EL (cell line): Measurements from ENCODE around the gene ESM1.

Experiments used
- DNase-seq: peaks from one replicate; pipeline ENCODE4 v3.0.0-alpha.2; 2016

Gene ESM1

DNA sequence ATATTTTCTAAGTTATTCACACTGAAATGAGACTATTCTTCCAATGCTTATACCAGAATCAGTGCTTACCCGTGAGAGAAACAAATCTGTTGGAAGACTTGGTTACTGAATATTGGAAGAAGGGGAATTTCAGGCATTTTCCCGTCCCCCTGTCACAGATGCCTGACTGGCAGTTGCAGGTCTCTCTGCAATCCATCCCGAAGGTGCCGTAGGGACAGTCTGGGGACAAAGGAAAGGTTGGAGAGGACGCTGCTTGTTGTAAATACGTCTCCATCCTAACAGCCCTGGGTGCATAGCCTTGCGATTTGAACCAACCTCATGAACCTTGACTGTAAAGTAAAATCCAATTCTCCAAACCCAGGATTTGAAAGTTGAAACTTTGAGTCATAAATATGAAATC lies 3.5 kb downstream of the ESM1 start:
- DNase-seq = no peak

DNA sequence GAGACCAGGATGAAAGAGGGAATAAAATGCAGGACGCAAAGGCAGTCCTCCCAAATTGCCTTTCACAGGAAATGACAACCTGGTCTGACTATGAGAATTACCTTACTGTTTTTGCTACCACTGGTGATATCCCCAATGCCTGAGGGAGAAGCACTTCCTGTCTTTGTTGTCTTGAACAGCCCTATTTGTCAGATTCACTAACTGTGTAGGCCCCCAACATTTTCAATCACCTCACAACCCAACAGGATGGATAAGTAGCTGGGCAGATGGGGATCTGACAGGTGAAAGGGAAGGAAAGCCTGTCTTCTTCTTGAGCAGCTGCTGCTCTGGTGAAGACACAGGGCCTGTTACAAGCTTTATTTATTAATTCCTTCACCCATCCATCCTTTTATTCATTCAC lies 9.7 kb downstream of the ESM1 start:
- no peak for DNase-seq

DNA sequence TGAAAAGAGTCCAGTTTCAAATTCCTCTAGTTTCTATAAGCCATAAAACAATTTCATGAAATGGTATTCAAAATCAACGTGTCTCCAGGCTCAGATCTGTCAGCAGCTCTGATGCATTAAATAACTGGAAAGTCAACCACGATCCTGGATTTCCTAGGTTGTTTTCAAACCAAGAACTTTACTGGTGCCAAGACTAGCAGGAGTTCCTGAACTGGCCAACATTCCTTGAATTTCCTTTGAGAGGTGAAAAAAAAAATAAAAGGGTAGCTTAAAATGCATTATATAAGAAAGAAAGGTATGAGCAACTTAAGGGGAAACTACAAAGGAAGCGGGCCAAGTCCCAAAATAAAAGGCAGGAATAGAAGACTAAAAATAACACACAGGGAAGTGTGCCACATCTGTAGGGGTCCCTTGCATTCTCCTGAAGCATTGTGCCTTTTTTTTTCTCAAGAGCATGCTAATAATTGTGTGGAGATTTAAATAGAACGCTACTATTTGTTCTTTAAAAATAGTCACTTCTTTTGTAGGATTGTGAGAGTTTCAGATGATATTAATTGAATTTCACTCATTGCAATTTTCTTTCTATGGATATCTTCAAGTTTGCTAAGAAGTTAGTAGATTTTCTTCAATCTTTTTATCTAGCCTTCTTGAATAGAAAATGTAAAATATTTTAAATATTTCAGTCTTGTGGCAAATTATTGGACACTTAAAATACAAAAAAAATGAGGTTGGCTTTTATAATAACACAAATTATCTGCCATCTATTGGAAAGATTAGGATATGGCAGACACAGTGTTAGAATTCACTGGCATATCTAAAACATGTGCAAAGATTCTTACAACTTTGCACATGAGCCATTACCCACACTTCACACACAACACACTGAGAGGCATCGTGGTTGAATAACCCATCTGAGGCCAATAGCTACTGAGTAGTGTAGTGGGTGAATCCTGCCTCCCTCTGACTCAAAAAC lies 15.3 kb downstream of the ESM1 start:
- no peak for DNase-seq

DNA sequence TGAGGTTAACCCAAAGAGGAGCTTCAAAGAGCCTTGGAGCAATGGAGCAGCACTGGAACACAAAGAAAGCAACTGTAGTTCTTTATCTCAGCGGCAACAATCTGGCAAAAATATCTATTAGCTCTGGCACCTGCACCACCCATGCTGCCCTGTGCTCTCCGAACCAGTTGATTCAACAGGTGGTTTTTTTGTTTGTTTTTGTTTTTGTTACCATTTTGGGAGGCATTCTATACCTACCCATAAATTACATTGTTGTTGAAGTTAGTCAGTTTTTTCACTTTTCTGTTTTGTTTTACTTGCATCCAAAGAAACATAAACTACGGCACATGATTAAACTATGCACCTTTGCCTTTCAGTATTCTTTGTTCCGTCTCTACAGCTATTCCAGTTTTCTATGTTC lies 16.2 kb downstream of the ESM1 start:
- no peak for DNase-seq

DNA sequence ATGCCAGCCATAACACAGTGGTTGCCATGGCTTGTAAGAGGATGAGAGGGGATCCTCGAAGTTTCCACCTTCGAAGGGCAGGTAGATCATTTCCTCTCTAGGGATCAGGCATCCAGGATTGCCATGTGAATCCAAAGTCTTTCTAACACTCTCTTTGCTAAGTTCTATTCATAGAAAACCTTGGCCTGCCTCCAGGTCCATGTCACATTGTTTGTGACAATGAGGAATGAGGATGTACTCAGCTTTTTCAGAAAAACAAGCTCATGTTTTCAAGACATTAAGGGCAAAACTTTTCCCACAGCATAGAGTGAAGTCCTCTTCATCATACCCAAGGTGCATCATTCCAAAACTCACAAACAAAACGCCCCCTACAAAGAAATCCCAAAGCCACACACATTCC lies 19.6 kb downstream of the ESM1 start:
- DNase-seq = no peak

DNA sequence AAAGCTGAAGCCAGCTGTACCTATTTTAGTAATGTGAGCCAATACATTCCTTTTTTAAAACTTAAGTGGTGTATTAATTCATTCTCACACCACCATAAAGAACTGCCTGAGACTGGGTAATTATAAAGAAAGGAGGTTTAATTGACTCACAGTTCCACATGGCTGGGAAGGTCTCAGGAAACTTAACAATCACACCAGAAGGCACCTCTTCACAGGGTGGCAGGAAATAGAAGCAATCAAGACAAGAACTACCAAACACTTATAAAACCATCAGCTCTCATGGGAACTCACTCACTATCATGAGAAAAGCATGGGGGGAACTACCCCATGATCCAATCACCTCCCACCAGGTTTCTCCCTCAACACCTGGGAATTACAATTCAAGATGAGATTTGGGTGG lies 21.0 kb downstream of the ESM1 start:
- no peak for DNase-seq

DNA sequence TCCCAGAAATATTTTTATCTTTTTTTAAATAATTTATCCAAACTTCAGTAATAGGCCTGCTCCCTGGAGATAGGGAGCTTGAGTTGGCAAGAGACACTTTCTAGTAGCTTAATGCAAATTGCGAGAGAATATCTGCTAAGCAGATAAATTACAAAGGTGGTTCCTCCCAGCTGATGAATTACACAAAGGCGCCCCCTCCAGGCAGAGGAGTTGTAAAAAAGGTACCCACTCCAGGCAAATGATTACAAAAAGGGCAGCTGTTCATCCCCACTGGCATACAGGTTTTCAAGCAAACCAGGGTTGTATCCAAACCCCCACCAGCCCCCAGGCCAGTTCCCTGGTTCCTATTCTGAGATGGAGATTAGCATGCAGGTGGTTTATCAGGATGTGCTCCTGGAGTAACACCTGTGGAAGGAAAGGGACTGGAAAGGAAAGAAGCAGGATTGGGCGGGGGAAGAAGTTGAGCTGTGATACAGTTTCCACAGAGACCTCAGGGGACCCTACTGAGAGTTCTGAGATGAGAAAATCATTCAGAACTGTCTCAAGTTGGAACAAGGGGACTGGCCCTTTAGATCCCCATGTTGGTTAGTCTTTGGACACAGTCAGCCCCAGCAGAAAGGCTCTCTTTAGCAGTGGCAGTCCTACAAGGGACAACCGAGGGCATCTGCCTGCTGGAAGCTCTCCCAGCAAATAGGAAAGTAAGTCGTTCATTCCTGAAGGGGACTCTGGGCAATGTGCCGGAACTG lies 25.5 kb downstream of the ESM1 start:
- DNase-seq = peak; percentile 18

DNA sequence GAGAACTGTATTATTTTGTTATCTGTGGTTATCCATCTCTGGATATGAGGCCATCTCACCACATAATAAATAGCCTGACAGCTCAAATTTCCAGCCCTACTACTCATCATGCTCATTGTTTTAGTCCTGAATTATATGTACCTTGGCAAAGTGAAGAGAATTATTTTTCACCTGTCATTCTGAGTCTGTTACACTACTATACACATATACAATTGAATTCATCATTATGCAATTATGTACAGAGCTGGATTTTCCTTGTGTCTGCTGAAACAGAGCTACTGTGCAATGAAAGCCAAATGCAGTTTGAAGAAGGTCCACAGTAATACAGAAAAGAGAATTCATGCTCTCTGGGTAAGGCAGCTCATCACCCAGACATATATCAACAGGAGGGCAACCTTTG lies 28.5 kb downstream of the ESM1 start:
- DNase-seq = no peak

DNA sequence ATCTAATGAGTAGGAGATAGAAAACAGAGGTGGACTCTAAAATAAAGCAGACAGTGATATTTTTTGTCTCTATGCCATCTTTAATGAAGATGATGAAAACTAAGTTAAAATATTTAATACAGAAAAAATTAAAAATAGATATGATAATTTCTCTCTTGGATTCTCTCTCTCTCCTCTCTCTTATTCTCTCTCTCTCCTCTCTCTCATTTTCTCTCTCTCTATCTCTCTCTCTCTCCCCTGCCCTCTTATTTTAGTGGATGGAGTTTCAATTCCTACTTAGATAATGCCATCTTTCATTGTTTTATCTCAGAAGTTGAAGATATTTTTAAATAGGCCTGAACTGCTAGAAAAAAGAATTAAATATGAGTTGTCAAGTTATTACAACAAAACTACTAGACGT lies 38.2 kb downstream of the ESM1 start:
- no peak for DNase-seq

DNA sequence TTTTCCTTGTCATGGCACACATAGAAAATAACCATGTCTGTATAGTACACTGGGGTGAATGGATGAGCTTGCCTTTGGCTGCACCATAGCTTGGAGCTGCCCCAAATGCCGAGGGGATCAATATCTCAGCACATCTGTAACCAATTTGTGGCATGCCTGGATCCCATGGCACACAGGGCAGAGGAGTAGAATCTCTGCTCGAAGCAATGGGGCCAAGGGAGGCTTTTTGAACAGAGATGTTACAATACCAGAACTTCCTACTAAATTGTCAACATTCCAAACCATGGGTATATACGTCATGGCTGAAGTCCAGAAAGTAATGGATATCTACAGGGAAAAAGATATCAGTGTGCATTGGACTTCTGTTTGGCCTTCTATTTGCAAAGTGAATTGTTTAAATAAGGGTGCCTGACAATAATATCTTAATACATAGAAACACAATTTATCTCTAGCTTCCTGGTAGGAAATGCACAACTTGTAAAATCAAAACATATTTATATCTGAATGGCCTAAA lies 39.0 kb downstream of the ESM1 start:
- no peak for DNase-seq

DNA sequence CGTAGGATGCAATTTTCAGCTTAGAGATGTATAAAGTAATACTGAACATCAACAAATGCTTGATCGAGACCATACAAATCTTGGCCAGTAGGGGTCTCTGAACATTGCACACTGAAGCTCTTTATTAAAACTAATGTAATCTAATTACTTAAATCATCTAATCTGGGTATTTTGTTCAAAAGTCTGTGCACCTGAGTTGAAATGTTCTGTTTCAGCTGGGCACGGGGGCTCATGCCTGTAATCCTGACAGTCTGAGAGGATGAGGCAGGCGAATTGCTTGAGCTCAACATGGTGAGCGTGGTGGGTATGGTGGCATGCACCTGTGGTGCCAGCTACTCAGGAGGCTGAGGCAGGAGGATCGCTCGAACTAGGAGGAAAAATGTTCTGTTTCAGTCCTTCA lies 41.0 kb downstream of the ESM1 start:
- peak; percentile 41 for DNase-seq

DNA sequence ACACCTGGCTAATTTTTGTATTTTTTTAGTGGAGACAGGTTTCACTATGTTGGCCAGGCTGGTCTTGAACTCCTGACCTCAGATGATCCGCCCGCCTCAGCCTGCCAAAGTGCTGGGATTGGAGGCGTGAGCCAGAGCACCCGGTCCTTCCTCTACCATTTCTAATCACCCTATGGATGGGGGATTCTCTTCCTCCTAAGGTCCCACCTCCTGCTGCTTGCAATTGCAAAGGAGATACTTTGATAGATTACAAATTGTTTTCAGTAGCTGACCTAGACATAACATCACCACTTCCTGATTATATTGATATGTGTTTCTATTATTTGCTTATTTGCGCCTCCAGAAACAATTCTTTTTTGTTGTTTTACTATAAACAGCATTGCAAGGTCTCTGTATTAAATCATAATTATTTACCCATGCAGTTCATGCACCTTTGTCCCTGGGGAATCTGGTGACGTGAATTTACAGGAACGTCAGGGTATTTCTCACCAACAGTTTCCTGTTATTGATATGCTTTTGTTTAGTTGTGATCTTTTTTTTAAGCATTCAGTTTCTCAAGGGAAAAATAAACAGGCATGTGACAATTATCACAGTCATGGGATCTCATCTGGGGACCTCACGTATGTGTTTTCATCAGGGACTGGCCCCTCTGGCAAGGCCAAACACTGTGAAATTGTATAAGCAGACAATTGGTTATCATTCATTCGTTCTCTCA lies 43.2 kb downstream of the ESM1 start:
- DNase-seq = no peak

DNA sequence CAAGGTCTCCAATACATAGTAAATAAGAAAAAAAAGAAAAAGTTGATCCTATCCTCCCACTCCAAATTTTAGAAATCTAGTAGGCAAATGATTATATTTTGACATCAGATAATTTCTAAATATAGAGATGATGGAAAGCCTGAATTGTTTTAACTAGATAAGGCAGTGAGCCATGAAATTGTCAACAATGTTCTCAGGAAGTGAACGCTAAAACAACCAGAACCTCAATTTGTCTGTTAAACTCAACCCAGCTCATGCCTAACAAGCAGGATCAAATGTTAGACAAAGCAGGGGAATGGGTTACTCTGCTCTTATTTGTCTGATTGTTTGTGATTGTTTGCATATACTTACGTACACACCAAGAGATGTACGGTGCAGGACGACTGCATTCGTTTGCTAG lies 49.2 kb downstream of the ESM1 start:
- no peak for DNase-seq

DNA sequence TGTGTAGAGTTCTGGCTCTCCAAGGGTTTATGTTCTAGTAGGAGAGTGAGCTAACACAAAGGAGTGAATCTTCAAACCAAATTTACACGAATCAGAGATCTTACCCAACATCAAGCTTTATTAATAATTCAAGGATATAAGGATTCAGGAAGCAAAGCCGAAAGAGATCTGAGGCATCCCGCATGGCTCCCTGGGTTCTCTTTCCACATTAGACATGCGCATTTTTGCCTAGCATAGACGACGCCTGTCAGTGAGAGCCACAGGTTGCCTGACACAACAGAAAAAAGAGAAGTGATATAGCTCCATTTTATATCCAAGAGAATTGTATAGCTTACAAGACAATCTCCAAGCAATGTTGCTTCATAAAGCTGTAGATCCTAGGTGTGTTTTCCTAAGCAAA lies 52.6 kb downstream of the ESM1 start:
- no peak for DNase-seq

DNA sequence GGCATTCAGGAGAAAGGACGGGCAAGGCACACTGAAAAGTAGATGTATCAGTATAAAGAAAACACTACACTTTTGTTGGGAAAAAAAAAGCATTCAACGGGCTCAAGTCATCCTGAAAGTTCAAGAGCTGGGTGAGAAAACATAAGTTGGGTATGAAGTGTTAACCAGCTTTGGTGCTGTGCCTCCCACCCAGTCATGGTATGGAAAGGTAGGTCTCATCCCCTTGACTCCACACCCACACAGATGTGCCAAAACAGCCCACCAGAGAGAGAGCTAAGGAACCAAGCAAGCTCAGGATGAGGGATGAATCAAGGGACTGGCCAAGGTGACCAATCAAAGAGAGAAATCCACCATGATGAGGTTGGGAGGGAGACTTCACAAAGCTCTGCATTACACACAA lies 54.7 kb downstream of the ESM1 start:
- no peak for DNase-seq
